Left ventricle myocardium superior (tissue), 1 donor: ENCODE data around the gene RGS7BP. TPM values are rescaled to one million over a fixed set of nuclear protein-coding genes. Genes with fewer than 3 reads are reported as not detected.

Source experiments
- ATAC-seq: fragments of 200-7000 bp; cut with Tn5 transposase; one replicate; pipeline ENCODE4 v1.9.1; 2020; ENCODE audit warnings: mild to moderate bottlenecking, moderate library complexity
- DNase-seq: peaks from one replicate; pipeline ENCODE4 v3.0.0-alpha.2; 2020
- intact Hi-C: fragments of 100-400 bp; cut with micrococcal nuclease; formaldehyde crosslinking; loops from one replicate; pipeline ENCODE4 v1.11.0; 2022
- long read RNA-seq: library from polyadenylated mRNA; unstranded; transcript quantifications from one replicate; pipeline ENCODE4 v2.0.0, GENCODE V29; 2021
- total RNA-seq: library from RNA; stranded (reverse); fragmentation: NEBNext Ultra II Directional; extraction: Animal tissue kit (Norgen Biotek cat#: 25700); gene quantifications from one replicate; pipeline ENCODE4 v1.2.1, GENCODE V29; 2021
- donor health status: DM: no; HTN: yes; CAD: no; lungs with severe emphysema.

RGS7BP gene
- 6.4 TPM for total RNA-seq
- long read RNA-seq, full-length matches to known transcripts: 2 of 4 reads
- long read RNA-seq, partial matches to known transcripts: 1 of 4 reads
- long read RNA-seq, other reads (novel, unspliced or antisense): 1 of 4 reads

- intact Hi-C loops: loop anchor here (10.0 kb wide), 1 partner anchor 109 kb away; no protein-coding TSS in a partner anchor
- ATAC-seq (peak; percentile 97), DNase-seq (peak; percentile 75)
Observed at GRCh38 chr5:64505769-64506566, at the start of gene RGS7BP. TSS of gene RGS7BP (plus strand) at chr5:64506015. CDS start at chr5:64506625, 610 bp downstream.

GRCh38 chr5:64457846-64458245 lies 48.0 kb upstream of the RGS7BP start:
- ATAC-seq (no peak), DNase-seq (no peak)
- intact Hi-C loops: no loop called here

- intact Hi-C loops: no loop called here
- ATAC-seq (no peak), DNase-seq (no peak)
Observed at GRCh38 chr5:64458948-64459347, 46.9 kb upstream of the RGS7BP start.

- intact Hi-C loops: no loop called here
- DNase-seq (no peak), ATAC-seq (no peak)
Observed at GRCh38 chr5:64462391-64462790, 43.4 kb upstream of the RGS7BP start.

- ATAC-seq (no peak), DNase-seq (no peak)
- intact Hi-C loops: no loop called here
Observed at GRCh38 chr5:64486163-64486562, 19.7 kb upstream of the RGS7BP start.

- DNase-seq: no peak
- no peak for ATAC-seq
Observed at GRCh38 chr5:64487283-64487682, 18.5 kb upstream of the RGS7BP start.

GRCh38 chr5:64489857-64490256 lies 16.0 kb upstream of the RGS7BP start:
- intact Hi-C loops: no loop called here
- no peak for ATAC-seq
- no peak for DNase-seq

More at GRCh38 chr5:64487283-64487682, 18.5 kb upstream of the RGS7BP start:
- intact Hi-C loops: no loop called here

- intact Hi-C loops: no loop called here
- no peak for DNase-seq
- no peak for ATAC-seq
Observed at GRCh38 chr5:64497386-64497785, 8.4 kb upstream of the RGS7BP start.

- DNase-seq (no peak), ATAC-seq (no peak)
- intact Hi-C loops: loop anchor here (10.0 kb wide), 1 partner anchor 113 kb away; no protein-coding TSS in a partner anchor
Observed at GRCh38 chr5:64502196-64502595, 3.6 kb upstream of the RGS7BP start.

- intact Hi-C loops: loop anchor here (10.0 kb wide), 1 partner anchor 108 kb away; no protein-coding TSS in a partner anchor
- DNase-seq (peak; percentile 28), ATAC-seq (peak; percentile 11)
Observed at GRCh38 chr5:64506567-64507263, 900 bp downstream of the RGS7BP start.

GRCh38 chr5:64507264-64507605 lies 1.4 kb downstream of the RGS7BP start:
- intact Hi-C loops: loop anchor here (10.0 kb wide), 1 partner anchor 108 kb away; no protein-coding TSS in a partner anchor
- DNase-seq: no peak
- ATAC-seq: no peak

- DNase-seq (no peak), ATAC-seq (no peak)
- intact Hi-C loops: loop anchor here (10.0 kb wide), 1 partner anchor 105 kb away; no protein-coding TSS in a partner anchor
Observed at GRCh38 chr5:64509828-64510227, 4.0 kb downstream of the RGS7BP start.

GRCh38 chr5:64513492-64513891 lies 7.7 kb downstream of the RGS7BP start:
- intact Hi-C loops: no loop called here
- ATAC-seq (no peak), DNase-seq (no peak)

GRCh38 chr5:64514612-64515011 lies 8.8 kb downstream of the RGS7BP start:
- ATAC-seq (peak; percentile 86), DNase-seq (no peak)
- intact Hi-C loops: no loop called here

GRCh38 chr5:64516216-64516615 lies 10.4 kb downstream of the RGS7BP start:
- no peak for ATAC-seq
- no peak for DNase-seq
- intact Hi-C loops: no loop called here

GRCh38 chr5:64518793-64519192 lies 13.0 kb downstream of the RGS7BP start:
- ATAC-seq (no peak), DNase-seq (no peak)

GRCh38 chr5:64519263-64519662 lies 13.4 kb downstream of the RGS7BP start:
- ATAC-seq: no peak
- intact Hi-C loops: no loop called here
- no peak for DNase-seq

More at GRCh38 chr5:64518793-64519192, 13.0 kb downstream of the RGS7BP start:
- intact Hi-C loops: no loop called here

- DNase-seq (no peak), ATAC-seq (no peak)
- intact Hi-C loops: no loop called here
Observed at GRCh38 chr5:64526734-64527439, 21.1 kb downstream of the RGS7BP start.

- ATAC-seq (no peak), DNase-seq (no peak)
- intact Hi-C loops: no loop called here
Observed at GRCh38 chr5:64530076-64530475, 24.3 kb downstream of the RGS7BP start.
